MCF 10A (cell line): ENCODE measurements around the gene TET1. TPM values are rescaled to one million over a fixed set of nuclear protein-coding genes. Genes with fewer than 3 reads are reported as not detected.

Experiments used
- BruUV-seq: library from RNA; stranded (reverse); fragments of 400-500 nt; replicated peaks from 2 replicates; lab custom pipeline; 2021; lab: Mats Ljungman, UMichigan
- CTCF ChIA-PET: fragments of 300-600 bp; sonication (Branson Sonifier 250); formaldehyde crosslinking; extraction: SDS; loops from one replicate; lab custom pipeline; 2021; ENCODE audit warnings: antibody characterized with exemption, inconsistent platforms; lab: Yijun Ruan, JAX
- POLR2A ChIA-PET: fragments of 300-600, 350-650 bp; sonication (Branson Sonifier 250); formaldehyde crosslinking; extraction: SDS; loops from one replicate; lab custom pipeline; 2020; ENCODE audit warnings: antibody characterized with exemption, inconsistent platforms; lab: Yijun Ruan, JAX
- DNase-seq: peaks from one replicate; pipeline ENCODE4 v3.0.0-alpha.2; 2018; ENCODE audit not compliant: unreplicated experiment
- H3K27ac Mint-ChIP-seq: one replicate; pipeline ENCODE4 v1.8.0; 2022; ENCODE audit warnings: mild to moderate bottlenecking, low read depth, mixed read lengths; ENCODE audit not compliant: unreplicated experiment
- H3K27me3 Mint-ChIP-seq: one replicate; pipeline ENCODE4 v1.8.0; 2022; ENCODE audit warnings: mixed read lengths; ENCODE audit not compliant: insufficient read depth, unreplicated experiment
- H3K36me3 Mint-ChIP-seq: one replicate; pipeline ENCODE4 v1.8.0; 2022; ENCODE audit warnings: mild to moderate bottlenecking, moderate library complexity, mixed read lengths; ENCODE audit not compliant: insufficient read depth, unreplicated experiment
- H3K4me1 Mint-ChIP-seq: one replicate; pipeline ENCODE4 v1.8.0; 2022; ENCODE audit warnings: mixed read lengths; ENCODE audit not compliant: insufficient read depth, unreplicated experiment
- H3K4me3 Mint-ChIP-seq: one replicate; pipeline ENCODE4 v1.8.0; 2022; ENCODE audit warnings: mild to moderate bottlenecking, moderate library complexity, mixed read lengths; ENCODE audit not compliant: unreplicated experiment
- H3K9me3 Mint-ChIP-seq: one replicate; pipeline ENCODE4 v1.8.0; 2022; ENCODE audit warnings: mixed read lengths; ENCODE audit not compliant: unreplicated experiment
- intact Hi-C: fragments of 100-400 bp; cut with micrococcal nuclease; formaldehyde crosslinking; loops from 2 replicates; pipeline ENCODE4 v1.14.1; 2022
- total RNA-seq: library from RNA; stranded (reverse); gene quantifications from 2 replicates; pipeline ENCODE4 v1.2.3, GENCODE V29; 2022
- TF ChIP-seq, protein P1 (sequence below): fragments of 200-600 bp; IDR thresholded peaks from one replicate; pipeline ENCODE4 v1.8.0; 2022; ENCODE audit warnings: antibody characterized with exemption, mild to moderate bottlenecking; ENCODE audit not compliant: unreplicated experiment

Gene TET1
- total RNA-seq, 1 experiment from 2014 or later = 0.05 TPM

DNA sequence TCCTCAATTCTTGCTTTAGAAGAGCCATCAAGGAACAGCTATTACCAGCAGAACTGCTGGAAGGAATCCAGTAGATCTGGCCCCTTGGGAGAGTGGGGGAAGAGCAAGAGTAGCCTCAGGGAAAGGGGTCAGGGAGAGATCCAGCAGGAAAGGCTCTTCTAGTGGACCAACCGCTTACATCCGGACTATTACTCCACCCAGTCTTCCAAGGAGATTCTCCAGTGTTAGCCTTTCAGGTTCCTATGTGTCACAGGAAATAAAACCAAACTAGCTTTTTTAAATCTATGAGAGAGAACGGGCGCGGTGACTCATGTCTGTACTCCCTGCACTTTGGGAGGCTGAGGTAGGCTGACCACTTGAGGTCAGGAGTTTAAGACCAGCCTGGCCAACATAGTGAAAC is 34.3 kb downstream of the TET1 start:
- intact Hi-C loops = no loop called here
- ChIA-PET POLR2A (interaction anchor here (0.5 kb wide), 1 partner anchor 20 kb away, joined by 3 read pairs; no protein-coding TSS in a partner anchor), CTCF (interaction anchor here (0.7 kb wide), 1 partner anchor 141 kb away, joined by 3 read pairs; no protein-coding TSS in a partner anchor)
- TF ChIP-seq, protein P1, sequence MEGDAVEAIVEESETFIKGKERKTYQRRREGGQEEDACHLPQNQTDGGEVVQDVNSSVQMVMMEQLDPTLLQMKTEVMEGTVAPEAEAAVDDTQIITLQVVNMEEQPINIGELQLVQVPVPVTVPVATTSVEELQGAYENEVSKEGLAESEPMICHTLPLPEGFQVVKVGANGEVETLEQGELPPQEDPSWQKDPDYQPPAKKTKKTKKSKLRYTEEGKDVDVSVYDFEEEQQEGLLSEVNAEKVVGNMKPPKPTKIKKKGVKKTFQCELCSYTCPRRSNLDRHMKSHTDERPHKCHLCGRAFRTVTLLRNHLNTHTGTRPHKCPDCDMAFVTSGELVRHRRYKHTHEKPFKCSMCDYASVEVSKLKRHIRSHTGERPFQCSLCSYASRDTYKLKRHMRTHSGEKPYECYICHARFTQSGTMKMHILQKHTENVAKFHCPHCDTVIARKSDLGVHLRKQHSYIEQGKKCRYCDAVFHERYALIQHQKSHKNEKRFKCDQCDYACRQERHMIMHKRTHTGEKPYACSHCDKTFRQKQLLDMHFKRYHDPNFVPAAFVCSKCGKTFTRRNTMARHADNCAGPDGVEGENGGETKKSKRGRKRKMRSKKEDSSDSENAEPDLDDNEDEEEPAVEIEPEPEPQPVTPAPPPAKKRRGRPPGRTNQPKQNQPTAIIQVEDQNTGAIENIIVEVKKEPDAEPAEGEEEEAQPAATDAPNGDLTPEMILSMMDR = no peak
- BruUV-seq = no TSS peak
- Mint-ChIP-seq H3K4me3 (no peak overlapping the region), H3K27ac (peak overlapping the region; percentile 86), H3K36me3 (no peaks in the 10 kb centered on the region), H3K27me3 (no peaks in the 10 kb centered on the region), H3K9me3 (no peaks in the 10 kb centered on the region), H3K4me1 (peaks cover 10% of the 10 kb centered on the region)
- peak; percentile 78 for DNase-seq

DNA sequence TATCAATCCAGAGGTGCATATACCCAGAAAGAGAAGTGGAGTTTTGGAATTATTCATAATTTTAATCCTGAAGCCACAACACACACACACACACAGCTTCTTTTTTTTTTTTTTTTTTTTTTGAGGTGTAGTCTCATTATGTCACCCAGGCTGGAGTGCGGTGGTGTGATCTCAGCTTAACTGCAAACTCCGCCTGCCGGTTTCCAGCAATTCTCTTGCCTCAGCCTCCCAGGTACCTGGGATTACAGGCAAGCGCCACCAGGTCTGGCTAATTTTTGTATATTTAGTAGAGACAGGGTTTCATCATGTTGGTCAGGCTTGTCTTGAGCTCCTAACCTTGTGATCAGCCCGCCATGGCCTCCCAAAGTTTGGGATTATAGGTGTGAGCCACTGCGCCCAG is 35.4 kb downstream of the TET1 start:
- ChIA-PET POLR2A (interaction anchor here (1.4 kb wide), 1 partner anchor 11 kb away, joined by 3 read pairs; no protein-coding TSS in a partner anchor), CTCF (interaction anchor here (0.6 kb wide), 1 partner anchor 243 kb away, joined by 3 read pairs; no protein-coding TSS in a partner anchor)
- Mint-ChIP-seq H3K9me3 (no peaks in the 10 kb centered on the region), H3K36me3 (no peaks in the 10 kb centered on the region), H3K27me3 (no peaks in the 10 kb centered on the region), H3K4me1 (peaks cover 22% of the 10 kb centered on the region), H3K27ac (no peak overlapping the region), H3K4me3 (no peak overlapping the region)
- intact Hi-C loops = no loop called here
- no TSS peak for BruUV-seq
- TF ChIP-seq, protein P1 = no peak
- no peak for DNase-seq

DNA sequence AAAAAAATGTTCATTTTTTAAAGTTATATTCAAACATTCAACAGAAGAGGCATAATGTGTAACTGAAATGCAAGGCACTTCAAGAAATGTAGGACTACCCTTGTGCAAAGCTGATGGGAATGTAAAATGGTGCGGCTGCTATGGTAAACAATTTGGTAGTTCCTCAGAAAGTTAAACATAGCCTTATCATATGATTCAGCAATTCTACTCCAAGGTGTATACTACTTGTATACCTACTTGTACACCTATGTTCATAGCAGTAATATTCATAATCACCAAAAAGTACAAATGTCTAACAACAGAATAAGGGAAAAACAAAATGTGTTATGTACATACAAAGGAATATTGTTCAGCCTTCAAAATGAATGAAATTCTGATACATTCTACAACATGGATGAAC is 37.3 kb downstream of the TET1 start:
- H3K4me3 Mint-ChIP-seq = no peak overlapping the region
- no peaks in the 10 kb centered on the region for H3K9me3 Mint-ChIP-seq
- intact Hi-C loops = no loop called here
- peaks cover 30% of the 10 kb centered on the region for H3K4me1 Mint-ChIP-seq
- DNase-seq = no peak
- CTCF ChIA-PET = no interaction called here
- no peaks in the 10 kb centered on the region for H3K36me3 Mint-ChIP-seq
- H3K27me3 Mint-ChIP-seq = no peaks in the 10 kb centered on the region
- BruUV-seq = no TSS peak
- POLR2A ChIA-PET = interaction anchor here (0.6 kb wide), 1 partner anchor 55 kb away, joined by 3 read pairs; no protein-coding TSS in a partner anchor
- TF ChIP-seq, protein P1 = no peak
- H3K27ac Mint-ChIP-seq = no peak overlapping the region

DNA sequence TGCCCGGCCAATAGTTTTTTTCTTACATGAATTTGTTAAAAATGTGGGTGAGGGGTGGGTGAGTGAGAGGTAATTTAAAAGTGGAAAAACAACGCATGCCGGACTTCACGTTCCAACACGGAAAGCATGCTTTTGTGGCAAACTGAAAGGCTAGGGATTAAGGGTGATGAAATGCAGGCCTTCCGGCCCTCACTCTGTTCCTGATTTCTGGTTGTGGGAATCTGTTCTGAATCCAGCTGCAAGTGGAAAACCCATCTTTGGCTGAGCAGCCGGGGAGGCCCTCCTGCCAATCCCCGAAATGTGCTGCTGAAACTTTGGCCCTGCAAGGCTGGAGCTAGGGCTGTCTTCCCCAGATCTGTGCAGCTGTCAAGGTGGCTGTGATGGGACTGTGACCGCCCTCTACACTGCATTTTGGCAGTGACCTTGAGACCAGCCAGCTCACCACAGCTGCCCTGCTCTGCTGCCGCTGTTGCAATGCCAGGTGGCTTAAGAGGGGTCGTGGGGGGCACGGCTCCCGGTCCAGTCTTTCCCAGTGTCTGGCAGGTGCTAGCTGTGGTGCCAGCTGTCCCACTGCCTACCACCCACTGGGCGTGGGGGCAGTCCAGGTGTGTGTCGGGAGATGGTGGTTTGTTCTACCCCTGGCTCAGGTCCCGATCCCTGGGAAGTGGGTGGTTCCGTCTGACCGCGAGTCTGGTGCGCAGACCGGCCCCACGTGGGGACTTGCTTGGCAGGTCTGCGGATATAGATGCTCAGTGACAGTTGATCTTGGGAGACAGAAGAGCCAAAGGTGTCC is 39.0 kb downstream of the TET1 start:
- TF ChIP-seq, protein P1 = no peak
- ChIA-PET CTCF (interaction anchor here (0.7 kb wide), 1 partner anchor 10 kb away, joined by 3 read pairs; no protein-coding TSS in a partner anchor), POLR2A (interaction anchor here (1.0 to 1.4 kb wide), 2 partner anchors 49 to 71 kb away, joined by 3 to 8 read pairs; no protein-coding TSS in a partner anchor)
- peaks cover 29% of the 10 kb centered on the region for H3K4me1 Mint-ChIP-seq
- H3K4me3 Mint-ChIP-seq = peak overlapping the region; percentile 79
- no TSS peak for BruUV-seq
- H3K36me3 Mint-ChIP-seq = no peaks in the 10 kb centered on the region
- intact Hi-C loops = no loop called here
- no peaks in the 10 kb centered on the region for H3K27me3 Mint-ChIP-seq
- no peaks in the 10 kb centered on the region for H3K9me3 Mint-ChIP-seq
- DNase-seq = no peak
- peak overlapping the region; percentile 20 for H3K27ac Mint-ChIP-seq
